Spleen (tissue), 7 donors: Measurements from ENCODE around the gene FLT4.

Source experiments
- POLR2A ChIP-seq, 3 donors: fragments of 450-650 bp; IDR thresholded peaks; one replicate each; pipeline ENCODE4 v1.5.1; 2017; ENCODE audit warnings: antibody characterized with exemption in 3 of 3, mild to moderate bottlenecking in 1 of 3
- POLR2AphosphoS5 ChIP-seq, 3 donors: sonication (generic); formaldehyde crosslinking; IDR thresholded peaks; one replicate each; pipeline ENCODE4 v1.5.1; 2017; ENCODE audit warnings: antibody characterized with exemption in 3 of 3
- TF ChIP-seq, protein P1 (sequence below), 11 experiments: fragments of 200-600 bp in 7 of 11; fragments of 450-650 bp in 4 of 11; sonication (generic) in 4 of 11; IDR thresholded peaks in 8 of 11; conservative IDR thresholded peaks in 3 of 11; 1 replicate in 7 of 11; 2 replicates in 4 of 11; pipeline versions ENCODE4 v1.4.0 to v1.8.0; 2016 to 2021; ENCODE audit warnings: antibody characterized with exemption in 11 of 11, inconsistent platforms in 4 of 11, mild to moderate bottlenecking in 1 of 11
- donor health status: DM: no; HTN: no; CAD: no; lungs with moderate emphysema.
- donor health status: DM: no; HTN: no; CAD: no.
- donor health status: DM: no; HTN: no; CAD: no.

DNA sequence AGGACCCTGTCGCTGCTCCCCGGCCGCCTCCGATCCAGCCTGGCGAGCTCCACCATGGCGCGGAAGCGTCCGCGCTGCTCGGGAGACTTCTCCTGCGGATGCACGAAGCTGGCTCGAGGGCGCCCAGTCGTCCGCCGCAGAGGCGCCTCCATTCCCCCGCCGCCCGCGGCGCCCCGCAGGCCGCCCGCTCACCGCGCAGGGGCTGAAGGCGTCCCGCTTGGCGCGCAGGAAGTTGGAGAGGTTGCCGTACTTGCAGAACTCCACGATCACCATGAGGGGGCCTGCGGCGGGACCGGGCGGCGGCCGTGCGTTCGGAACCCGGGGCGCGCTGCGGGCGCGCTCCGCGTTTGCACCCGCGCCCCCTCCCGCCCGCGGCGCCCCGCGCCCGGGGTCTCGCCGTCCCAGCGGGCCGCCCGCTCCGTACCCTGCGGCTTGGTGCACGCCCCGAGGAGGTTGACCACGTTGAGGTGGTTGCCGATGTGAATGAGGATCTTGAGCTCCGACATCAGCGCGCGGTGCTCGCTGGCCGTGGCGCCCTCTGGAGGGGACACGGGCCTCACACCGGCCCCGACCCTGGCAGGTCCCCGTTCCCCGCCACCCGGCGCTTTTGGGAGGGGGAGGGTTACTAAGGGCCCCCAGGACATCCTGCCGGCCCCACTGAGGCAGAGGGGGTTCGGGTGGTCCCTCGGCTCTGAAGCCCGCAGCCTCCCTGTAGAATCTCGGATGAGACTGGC, 30.4 kb downstream of the FLT4 start:
- TF ChIP-seq, protein P1, sequence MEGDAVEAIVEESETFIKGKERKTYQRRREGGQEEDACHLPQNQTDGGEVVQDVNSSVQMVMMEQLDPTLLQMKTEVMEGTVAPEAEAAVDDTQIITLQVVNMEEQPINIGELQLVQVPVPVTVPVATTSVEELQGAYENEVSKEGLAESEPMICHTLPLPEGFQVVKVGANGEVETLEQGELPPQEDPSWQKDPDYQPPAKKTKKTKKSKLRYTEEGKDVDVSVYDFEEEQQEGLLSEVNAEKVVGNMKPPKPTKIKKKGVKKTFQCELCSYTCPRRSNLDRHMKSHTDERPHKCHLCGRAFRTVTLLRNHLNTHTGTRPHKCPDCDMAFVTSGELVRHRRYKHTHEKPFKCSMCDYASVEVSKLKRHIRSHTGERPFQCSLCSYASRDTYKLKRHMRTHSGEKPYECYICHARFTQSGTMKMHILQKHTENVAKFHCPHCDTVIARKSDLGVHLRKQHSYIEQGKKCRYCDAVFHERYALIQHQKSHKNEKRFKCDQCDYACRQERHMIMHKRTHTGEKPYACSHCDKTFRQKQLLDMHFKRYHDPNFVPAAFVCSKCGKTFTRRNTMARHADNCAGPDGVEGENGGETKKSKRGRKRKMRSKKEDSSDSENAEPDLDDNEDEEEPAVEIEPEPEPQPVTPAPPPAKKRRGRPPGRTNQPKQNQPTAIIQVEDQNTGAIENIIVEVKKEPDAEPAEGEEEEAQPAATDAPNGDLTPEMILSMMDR (IDR thresholded peaks at IDR 0.05 in 8 of 11, conservative IDR thresholded peaks at IDR 0.05 in 3 of 11), result peak in 1 of 11 experiments; percentile 30
- TF ChIP-seq POLR2AphosphoS5 (IDR thresholded peaks at IDR 0.05) (no peak), POLR2A (IDR thresholded peaks at IDR 0.05) (no peak)
